Measurements from ENCODE around the gene STEAP3.

GRCh38 chr2:119265693-119266066 lies 42.0 kb downstream of the STEAP3 start:
- TF ChIP-seq EZH2 (IDR thresholded peaks at IDR 0.05) (no peak), POLR2AphosphoS5 (IDR thresholded peaks at IDR 0.05; ENCODE audit: borderline replicate concordance, low read depth, low read length) (no peak), FOXP2 (optimal IDR thresholded peaks at IDR 0.05; ENCODE audit: control extremely low read depth, extremely low read length, insufficient read depth) (no peak)
